Sigmoid colon (tissue), 7 donors: ENCODE data around the gene EVA1A. TPM values are rescaled to one million over a fixed set of nuclear protein-coding genes. Genes with fewer than 3 reads are reported as not detected.

Source experiments
- DNase-seq: peaks from one replicate; pipeline ENCODE4 v3.0.0-alpha.2; 2019
- H3K27ac ChIP-seq, 4 donors: fragments of 200-600 bp; sonication (generic); one replicate each; pipeline ENCODE4 v1.5.1; 2016 to 2019; ENCODE audit warnings: mild to moderate bottlenecking in 1 of 4
- H3K27me3 ChIP-seq, 3 donors: fragments of 200-600 bp; sonication (generic); one replicate each; pipeline ENCODE4 v1.5.1; 2019; ENCODE audit warnings: mild to moderate bottlenecking in 1 of 3
- H3K36me3 ChIP-seq, 4 donors: fragments of 200-600 bp; sonication (generic); one replicate each; pipeline ENCODE4 v1.5.1; 2016 to 2019
- H3K4me1 ChIP-seq, 4 donors: fragments of 200-600 bp; sonication (generic); one replicate each; pipeline ENCODE4 v1.5.1; 2017 to 2019
- H3K4me3 ChIP-seq, 4 donors: fragments of 200-600 bp; sonication (generic); one replicate each; pipeline ENCODE4 v1.5.1; 2017 to 2019; ENCODE audit warnings: mild to moderate bottlenecking in 2 of 4, moderate library complexity in 1 of 4
- H3K9me3 ChIP-seq, 4 donors: fragments of 200-600 bp in 3 of 4; sonication (generic) in 3 of 4; one replicate each; pipeline versions ENCODE4 v1.5.1 to v1.6.1; 2013 to 2019
- CTCF ChIP-seq, 4 experiments: fragments of 450-650 bp in 3 of 4; fragments of 200-600 bp in 1 of 4; IDR thresholded peaks; one replicate each; pipeline ENCODE4 v1.5.1; 2016 to 2019; ENCODE audit warnings: antibody characterized with exemption in 4 of 4, mild to moderate bottlenecking in 3 of 4, moderate library complexity in 2 of 4
- EP300 ChIP-seq, 4 donors: sonication (generic); formaldehyde crosslinking; IDR thresholded peaks; one replicate each; pipeline ENCODE4 v1.6.1; 2017; ENCODE audit warnings: antibody characterized with exemption in 4 of 4
- POLR2A ChIP-seq, 2 donors: fragments of 450-650 bp; IDR thresholded peaks; one replicate each; pipeline ENCODE4 v1.6.1; 2016; ENCODE audit warnings: antibody characterized with exemption in 2 of 2, mild to moderate bottlenecking in 2 of 2, moderate library complexity in 2 of 2
- POLR2AphosphoS5 ChIP-seq, 4 donors: sonication (generic); formaldehyde crosslinking; IDR thresholded peaks; one replicate each; pipeline ENCODE4 v1.6.1; 2017; ENCODE audit warnings: antibody characterized with exemption in 4 of 4
- WGBS, 2 donors: extraction: QIAGEN DNeasy Blood & Tissue Kit; methylation state at CpG; one replicate each; pipeline ENCODE4 v1.1.7; 2013; 5-methylcytosine and 5-hydroxymethylcytosine counted together
- intact Hi-C: fragments of 100-400 bp; cut with DNase I; formaldehyde crosslinking; loops from one replicate; pipeline ENCODE4 v1.15.1; 2023
- polyA plus RNA-seq, 3 donors: library from polyadenylated mRNA; stranded (reverse); fragments of 200-250 nt; gene quantifications; one replicate each; pipeline ENCODE4 v1.2.3, GENCODE V29; 2013
- total RNA-seq, 4 donors: library from RNA; depleted of rRNA; stranded (reverse); fragments of >200 nt; gene quantifications; one replicate each; pipeline ENCODE4 v1.1.0, GENCODE V29; 2016
- donor health status: healthy with polysubstance abuse.
- donor health status: Bipolar disorder and iron deficiency.
- donor health status: healthy.

EVA1A gene
- total and polyA plus RNA-seq, 7 donors, result 1.2 to 5.4 (median 1.2) TPM; not detected in 4

GRCh38 chr2:75579186-75579585 is 18.4 kb upstream of the EVA1A start:
- DNase-seq, result no peak
- TF ChIP-seq POLR2A (IDR thresholded peaks at IDR 0.05) (no peak), POLR2AphosphoS5 (IDR thresholded peaks at IDR 0.05) (no peak), EP300 (IDR thresholded peaks at IDR 0.05) (no peak), CTCF (IDR thresholded peaks at IDR 0.05) (no peak)
- Histone ChIP-seq H3K27me3 (no peaks in the 10 kb centered on the region), H3K4me3 (no peak overlapping the region), H3K36me3 (no peaks in the 10 kb centered on the region), H3K27ac (no peak overlapping the region), H3K4me1 (no peaks in the 10 kb centered on the region), H3K9me3 (no peaks in the 10 kb centered on the region)
- intact Hi-C loops, result no loop called here

GRCh38 chr2:75577280-75577679 is 16.5 kb upstream of the EVA1A start:
- DNase-seq, result no peak
- intact Hi-C loops, result no loop called here
- H3K36me3 ChIP-seq, result no peaks in the 10 kb centered on the region
- no peaks in the 10 kb centered on the region for H3K27me3 ChIP-seq
- H3K4me3 ChIP-seq, result no peak overlapping the region
- WGBS, 2 donors, result 70 to 83% methylated on average over 1 of the region's 1 CpG
- no peaks in the 10 kb centered on the region for H3K4me1 ChIP-seq
- no peak overlapping the region for H3K27ac ChIP-seq
- no peaks in the 10 kb centered on the region for H3K9me3 ChIP-seq
- no peak for TF ChIP-seq POLR2AphosphoS5 (IDR thresholded peaks at IDR 0.05)
- no peak for TF ChIP-seq CTCF (IDR thresholded peaks at IDR 0.05)
- no peak for TF ChIP-seq EP300 (IDR thresholded peaks at IDR 0.05)
- no peak for TF ChIP-seq POLR2A (IDR thresholded peaks at IDR 0.05)

- no peak for DNase-seq
- Histone ChIP-seq H3K27me3 (no peaks in the 10 kb centered on the region), H3K9me3 (no peaks in the 10 kb centered on the region), H3K4me3 (no peak overlapping the region), H3K4me1 (no peaks in the 10 kb centered on the region), H3K36me3 (no peaks in the 10 kb centered on the region), H3K27ac (no peak overlapping the region)
- TF ChIP-seq POLR2AphosphoS5 (IDR thresholded peaks at IDR 0.05) (no peak), CTCF (IDR thresholded peaks at IDR 0.05) (no peak), POLR2A (IDR thresholded peaks at IDR 0.05) (no peak), EP300 (IDR thresholded peaks at IDR 0.05) (no peak)
- 69 to 83% methylated on average over 1 of the region's 1 CpG for WGBS, 2 donors
- intact Hi-C loops, result no loop called here
These were observed 13.4 kb upstream of the EVA1A start for GRCh38 chr2:75574106-75574505.

GRCh38 chr2:75573145-75573878 is 12.6 kb upstream of the EVA1A start:
- Histone ChIP-seq H3K4me3 (no peak overlapping the region), H3K4me1 (no peaks in the 10 kb centered on the region), H3K36me3 (no peaks in the 10 kb centered on the region), H3K27ac (no peak overlapping the region), H3K9me3 (no peaks in the 10 kb centered on the region), H3K27me3 (no peaks in the 10 kb centered on the region)
- no peak for DNase-seq
- intact Hi-C loops, result no loop called here
- 80 to 86% methylated on average over 1 of the region's 1 CpG for WGBS, 2 donors
- TF ChIP-seq POLR2A (IDR thresholded peaks at IDR 0.05), result no peak
- no peak for TF ChIP-seq EP300 (IDR thresholded peaks at IDR 0.05)
- no peak for TF ChIP-seq CTCF (IDR thresholded peaks at IDR 0.05)
- TF ChIP-seq POLR2AphosphoS5 (IDR thresholded peaks at IDR 0.05), result no peak
